ENCODE measurements around the gene MAN2B2.

DNA sequence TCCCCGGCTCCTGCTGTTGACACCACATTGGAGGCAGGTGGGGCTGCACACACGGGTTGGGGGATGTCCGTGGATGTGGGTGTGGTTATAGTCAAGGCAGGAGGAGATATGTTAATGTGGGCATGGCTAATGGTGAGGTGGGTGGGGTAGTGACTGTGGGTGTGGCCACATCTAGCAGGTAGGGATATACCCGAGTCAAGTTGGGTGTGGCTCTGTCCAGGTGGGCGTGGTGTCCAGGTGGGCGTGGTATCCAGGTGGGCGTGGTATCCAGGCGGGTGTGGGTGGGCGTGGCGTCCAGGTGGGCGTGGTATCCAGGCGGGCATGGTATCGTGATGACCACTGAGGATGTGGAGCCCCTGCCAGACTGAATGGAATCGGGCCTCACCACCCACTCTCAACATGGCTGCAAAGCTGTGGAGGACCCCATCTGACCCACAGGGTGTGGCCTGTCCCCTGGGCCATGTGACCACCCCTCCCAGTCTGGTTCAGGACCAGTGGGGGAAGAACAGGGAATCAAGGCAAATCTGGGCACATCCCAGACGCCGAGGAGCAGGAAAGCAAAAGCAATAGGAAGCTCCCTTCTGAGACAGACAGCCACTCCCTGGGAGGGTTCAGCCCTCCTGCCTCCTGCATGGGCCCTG is 21.0 kb downstream of the MAN2B2 start:
- TF ChIP-seq, protein P1, sequence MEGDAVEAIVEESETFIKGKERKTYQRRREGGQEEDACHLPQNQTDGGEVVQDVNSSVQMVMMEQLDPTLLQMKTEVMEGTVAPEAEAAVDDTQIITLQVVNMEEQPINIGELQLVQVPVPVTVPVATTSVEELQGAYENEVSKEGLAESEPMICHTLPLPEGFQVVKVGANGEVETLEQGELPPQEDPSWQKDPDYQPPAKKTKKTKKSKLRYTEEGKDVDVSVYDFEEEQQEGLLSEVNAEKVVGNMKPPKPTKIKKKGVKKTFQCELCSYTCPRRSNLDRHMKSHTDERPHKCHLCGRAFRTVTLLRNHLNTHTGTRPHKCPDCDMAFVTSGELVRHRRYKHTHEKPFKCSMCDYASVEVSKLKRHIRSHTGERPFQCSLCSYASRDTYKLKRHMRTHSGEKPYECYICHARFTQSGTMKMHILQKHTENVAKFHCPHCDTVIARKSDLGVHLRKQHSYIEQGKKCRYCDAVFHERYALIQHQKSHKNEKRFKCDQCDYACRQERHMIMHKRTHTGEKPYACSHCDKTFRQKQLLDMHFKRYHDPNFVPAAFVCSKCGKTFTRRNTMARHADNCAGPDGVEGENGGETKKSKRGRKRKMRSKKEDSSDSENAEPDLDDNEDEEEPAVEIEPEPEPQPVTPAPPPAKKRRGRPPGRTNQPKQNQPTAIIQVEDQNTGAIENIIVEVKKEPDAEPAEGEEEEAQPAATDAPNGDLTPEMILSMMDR (IDR thresholded peaks at IDR 0.05; ENCODE audit: low read depth, low read length) = no peak
- no peak for TF ChIP-seq EZH2phosphoT487 (IDR thresholded peaks at IDR 0.05; ENCODE audit: low read depth)
